Peyer's patch (tissue), 4 donors: ENCODE data around the gene VPS50.

Experiments
- POLR2A ChIP-seq, 2 donors: fragments of 450-650 bp; IDR thresholded peaks; one replicate each; pipeline ENCODE4 v1.5.1; 2017; ENCODE audit warnings: antibody characterized with exemption in 2 of 2, mild to moderate bottlenecking in 2 of 2, moderate library complexity in 2 of 2
- TF ChIP-seq, protein P1 (sequence below), 6 experiments: fragments of 450-650 bp in 4 of 6; fragments of 200-600 bp in 2 of 6; sonication (generic) in 1 of 6; IDR thresholded peaks; one replicate each; pipeline ENCODE4 v1.5.1; 2017 to 2019; ENCODE audit warnings: antibody characterized with exemption in 6 of 6, mild to moderate bottlenecking in 3 of 6, moderate library complexity in 1 of 6

GRCh38 chr7:93242106-93242505, 9.9 kb downstream of the VPS50 start:
- TF ChIP-seq, protein P1, sequence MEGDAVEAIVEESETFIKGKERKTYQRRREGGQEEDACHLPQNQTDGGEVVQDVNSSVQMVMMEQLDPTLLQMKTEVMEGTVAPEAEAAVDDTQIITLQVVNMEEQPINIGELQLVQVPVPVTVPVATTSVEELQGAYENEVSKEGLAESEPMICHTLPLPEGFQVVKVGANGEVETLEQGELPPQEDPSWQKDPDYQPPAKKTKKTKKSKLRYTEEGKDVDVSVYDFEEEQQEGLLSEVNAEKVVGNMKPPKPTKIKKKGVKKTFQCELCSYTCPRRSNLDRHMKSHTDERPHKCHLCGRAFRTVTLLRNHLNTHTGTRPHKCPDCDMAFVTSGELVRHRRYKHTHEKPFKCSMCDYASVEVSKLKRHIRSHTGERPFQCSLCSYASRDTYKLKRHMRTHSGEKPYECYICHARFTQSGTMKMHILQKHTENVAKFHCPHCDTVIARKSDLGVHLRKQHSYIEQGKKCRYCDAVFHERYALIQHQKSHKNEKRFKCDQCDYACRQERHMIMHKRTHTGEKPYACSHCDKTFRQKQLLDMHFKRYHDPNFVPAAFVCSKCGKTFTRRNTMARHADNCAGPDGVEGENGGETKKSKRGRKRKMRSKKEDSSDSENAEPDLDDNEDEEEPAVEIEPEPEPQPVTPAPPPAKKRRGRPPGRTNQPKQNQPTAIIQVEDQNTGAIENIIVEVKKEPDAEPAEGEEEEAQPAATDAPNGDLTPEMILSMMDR (IDR thresholded peaks at IDR 0.05): no peak
- no peak for TF ChIP-seq POLR2A (IDR thresholded peaks at IDR 0.05)
